ENCODE results near the gene TCF7L2. TPM values are rescaled to one million over a fixed set of nuclear protein-coding genes. Genes with fewer than 3 reads are reported as not detected.

TCF7L2 gene
- total RNA-seq, 6 experiments from 2014 or later, result 14.6 to 18.1 (median 16.2) TPM

- no peak overlapping the region for H3K4me3 Mint-ChIP-seq
- H3K9me3 Mint-ChIP-seq, result no peaks in the 10 kb centered on the region
- no peak for TF ChIP-seq CTCF (IDR thresholded peaks at IDR 0.05)
- DNase-seq, result no peak
- H3K4me1 Mint-ChIP-seq (ENCODE audit: low read depth), result peaks cover 11% of the 10 kb centered on the region
- peaks cover 6% of the 10 kb centered on the region for H3K27me3 Mint-ChIP-seq (ENCODE audit: insufficient read depth)
- no peak overlapping the region; the same call in 1 of the 2 replicates for H3K27ac Mint-ChIP-seq
- H3K36me3 Mint-ChIP-seq (ENCODE audit: low read depth), result peaks cover 15% of the 10 kb centered on the region
These were observed 210.6 kb downstream of the TCF7L2 start for GRCh38 chr10:113160641-113161040.

GRCh38 chr10:113161066-113161465, 211.0 kb downstream of the TCF7L2 start:
- DNase-seq, result no peak
- peaks cover 14% of the 10 kb centered on the region for H3K36me3 Mint-ChIP-seq (ENCODE audit: low read depth)
- H3K27ac Mint-ChIP-seq, result no peak overlapping the region
- H3K9me3 Mint-ChIP-seq, result no peaks in the 10 kb centered on the region
- H3K4me1 Mint-ChIP-seq (ENCODE audit: low read depth), result peaks cover 11% of the 10 kb centered on the region
- no peak overlapping the region for H3K4me3 Mint-ChIP-seq
- peaks cover 6% of the 10 kb centered on the region for H3K27me3 Mint-ChIP-seq (ENCODE audit: insufficient read depth)
- TF ChIP-seq CTCF (IDR thresholded peaks at IDR 0.05), result no peak

- no peak for DNase-seq
These were observed 212.9 kb downstream of the TCF7L2 start for GRCh38 chr10:113162960-113163359.

GRCh38 chr10:113165673-113166072, 215.6 kb downstream of the TCF7L2 start:
- no peak for DNase-seq
- H3K9me3 Mint-ChIP-seq, result no peaks in the 10 kb centered on the region
- no peaks in the 10 kb centered on the region for H3K4me1 Mint-ChIP-seq (ENCODE audit: low read depth)
- H3K36me3 Mint-ChIP-seq (ENCODE audit: low read depth), result peaks cover 16% of the 10 kb centered on the region
- H3K27ac Mint-ChIP-seq, result no peak overlapping the region
- no peak overlapping the region for H3K4me3 Mint-ChIP-seq
- TF ChIP-seq CTCF (IDR thresholded peaks at IDR 0.05), result no peak
- H3K27me3 Mint-ChIP-seq (ENCODE audit: insufficient read depth), result peaks cover 6% of the 10 kb centered on the region

More at GRCh38 chr10:113162960-113163359, 212.9 kb downstream of the TCF7L2 start:
- Mint-ChIP-seq H3K36me3 (ENCODE audit: low read depth) (peaks cover 14% of the 10 kb centered on the region), H3K27me3 (ENCODE audit: insufficient read depth) (peaks cover 6% of the 10 kb centered on the region), H3K27ac (no peak overlapping the region), H3K4me3 (no peak overlapping the region), H3K4me1 (ENCODE audit: low read depth) (peaks cover 6% of the 10 kb centered on the region), H3K9me3 (no peaks in the 10 kb centered on the region)
- no peak for TF ChIP-seq CTCF (IDR thresholded peaks at IDR 0.05)

GRCh38 chr10:113167702-113168101, 217.7 kb downstream of the TCF7L2 start:
- no peak for TF ChIP-seq CTCF (IDR thresholded peaks at IDR 0.05)
- no peaks in the 10 kb centered on the region; the same call in none of the 2 replicates for H3K27me3 Mint-ChIP-seq (ENCODE audit: insufficient read depth)

GRCh38 chr10:113168584-113168983, 218.5 kb downstream of the TCF7L2 start:
- TF ChIP-seq CTCF (IDR thresholded peaks at IDR 0.05), result no peak
- no peaks in the 10 kb centered on the region for H3K9me3 Mint-ChIP-seq
- H3K4me3 Mint-ChIP-seq, result no peak overlapping the region
- H3K36me3 Mint-ChIP-seq (ENCODE audit: low read depth), result peaks cover 8% of the 10 kb centered on the region
- H3K27ac Mint-ChIP-seq, result no peak overlapping the region
- no peaks in the 10 kb centered on the region; the same call in none of the 2 replicates for H3K27me3 Mint-ChIP-seq (ENCODE audit: insufficient read depth)
- H3K4me1 Mint-ChIP-seq (ENCODE audit: low read depth), result no peaks in the 10 kb centered on the region
- DNase-seq, result no peak

More at GRCh38 chr10:113167702-113168101, 217.7 kb downstream of the TCF7L2 start:
- Mint-ChIP-seq H3K9me3 (no peaks in the 10 kb centered on the region), H3K4me3 (no peak overlapping the region), H3K27ac (no peak overlapping the region), H3K36me3 (ENCODE audit: low read depth) (peaks cover 8% of the 10 kb centered on the region), H3K4me1 (ENCODE audit: low read depth) (no peaks in the 10 kb centered on the region)
- DNase-seq, result no peak

Measured in HFFc6 (cell line).